Measurements from ENCODE around the gene UBE2D2.
"Not testable (repeated sequence)": the region's sequence is repeated elsewhere in the genome, so short reads cannot be mapped to it uniquely, and the experiment has no call there.

GRCh38 chr5:139525586-139526308 lies 35.4 kb upstream of the UBE2D2 start:
- TF ChIP-seq YY1 (IDR thresholded peaks at IDR 0.05; ENCODE audit: insufficient read depth, insufficient read length); ZNF274 (IDR thresholded peaks at IDR 0.05; ENCODE audit: low read depth, low read length); SUZ12 (IDR thresholded peaks at IDR 0.05; ENCODE audit: extremely low read depth, insufficient read depth, insufficient read length): not testable (repeated sequence)
